ENCODE data around the gene MTAP.

DNA sequence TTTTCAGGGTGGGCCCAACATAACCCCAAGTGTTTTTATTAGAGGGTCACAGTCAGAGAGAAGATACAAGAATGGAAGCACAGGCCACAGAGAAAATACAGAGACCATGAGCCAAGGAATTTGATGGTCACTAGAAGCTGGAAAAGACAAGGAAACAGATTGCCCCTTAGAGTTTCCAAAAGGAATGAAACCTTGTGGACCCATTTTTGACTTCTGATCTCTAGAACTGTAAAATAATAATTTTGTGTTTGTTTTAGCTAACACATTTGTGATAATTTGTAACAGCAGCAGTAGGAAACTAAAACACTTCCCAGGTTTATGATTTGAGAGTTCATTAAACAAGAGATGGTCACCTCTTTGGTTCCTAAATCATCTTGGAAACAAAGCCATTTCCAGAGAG is 169.9 kb downstream of the MTAP start:
- TF ChIP-seq EZH2 (IDR thresholded peaks at IDR 0.05; ENCODE audit: low read depth) = no peak
- TF ChIP-seq, protein P1, sequence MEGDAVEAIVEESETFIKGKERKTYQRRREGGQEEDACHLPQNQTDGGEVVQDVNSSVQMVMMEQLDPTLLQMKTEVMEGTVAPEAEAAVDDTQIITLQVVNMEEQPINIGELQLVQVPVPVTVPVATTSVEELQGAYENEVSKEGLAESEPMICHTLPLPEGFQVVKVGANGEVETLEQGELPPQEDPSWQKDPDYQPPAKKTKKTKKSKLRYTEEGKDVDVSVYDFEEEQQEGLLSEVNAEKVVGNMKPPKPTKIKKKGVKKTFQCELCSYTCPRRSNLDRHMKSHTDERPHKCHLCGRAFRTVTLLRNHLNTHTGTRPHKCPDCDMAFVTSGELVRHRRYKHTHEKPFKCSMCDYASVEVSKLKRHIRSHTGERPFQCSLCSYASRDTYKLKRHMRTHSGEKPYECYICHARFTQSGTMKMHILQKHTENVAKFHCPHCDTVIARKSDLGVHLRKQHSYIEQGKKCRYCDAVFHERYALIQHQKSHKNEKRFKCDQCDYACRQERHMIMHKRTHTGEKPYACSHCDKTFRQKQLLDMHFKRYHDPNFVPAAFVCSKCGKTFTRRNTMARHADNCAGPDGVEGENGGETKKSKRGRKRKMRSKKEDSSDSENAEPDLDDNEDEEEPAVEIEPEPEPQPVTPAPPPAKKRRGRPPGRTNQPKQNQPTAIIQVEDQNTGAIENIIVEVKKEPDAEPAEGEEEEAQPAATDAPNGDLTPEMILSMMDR (conservative IDR thresholded peaks at IDR 0.05) = no peak
